SU-DHL-6 (cell line): Measurements from ENCODE around the gene GMFB.
"Not testable (repeated sequence)": the region's sequence is repeated elsewhere in the genome, so short reads cannot be mapped to it uniquely, and the experiment has no call there.

ENCODE experiments used
- CTCF ChIP-seq: fragments of 200-600 bp; sonication (generic); IDR thresholded peaks from one replicate; pipeline ENCODE4 v1.5.1; 2017; ENCODE audit warnings: antibody characterized with exemption, mild to moderate bottlenecking, low read length, moderate library complexity; ENCODE audit not compliant: insufficient read depth, poor library complexity, severe bottlenecking
- EZH2phosphoT487 ChIP-seq: fragments of 200-600 bp; sonication (generic), shearing (Covaris generic); conservative IDR thresholded peaks from 2 replicates; pipeline ENCODE4 v1.6.1; 2018; ENCODE audit warnings: mild to moderate bottlenecking, antibody characterized with exemption, low read length, moderate library complexity, mixed read lengths

DNA sequence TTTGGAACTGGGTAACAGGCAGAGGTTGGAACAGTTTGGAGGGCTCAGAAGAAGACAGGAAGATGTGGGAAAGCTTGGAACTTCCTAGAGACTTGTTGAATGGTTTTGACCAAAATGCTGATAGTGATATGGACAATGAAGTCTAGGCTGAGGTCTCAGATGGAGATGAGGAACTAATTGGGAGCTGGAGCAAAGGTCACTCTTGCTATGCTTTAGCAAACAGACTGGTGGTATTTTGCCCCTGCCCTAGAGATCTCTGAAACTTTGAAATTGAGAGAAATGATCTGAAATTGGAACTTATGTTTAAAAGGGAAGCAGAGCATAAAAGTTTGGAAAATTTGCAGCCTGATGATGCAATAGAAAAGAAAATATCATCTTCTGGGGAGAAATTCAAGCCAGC, 30.2 kb downstream of the GMFB start:
- not testable (repeated sequence) for TF ChIP-seq CTCF, EZH2phosphoT487
